ENCODE results near the gene GALNT10. TPM values are rescaled to one million over a fixed set of nuclear protein-coding genes. Genes with fewer than 3 reads are reported as not detected.

The GALNT10 gene
- total and polyA plus RNA-seq, 2 experiments from 2014 or later, result 3.2 to 12.9 TPM

GRCh38 chr5:154356020-154356655 lies 165.6 kb downstream of the GALNT10 start:
- DNase-seq (ENCODE audit: low spot score) (no peak), ATAC-seq (peak; percentile 42)
- Mint-ChIP-seq H3K36me3 (ENCODE audit: low read depth) (no peaks in the 10 kb centered on the region), H3K27me3 (ENCODE audit: insufficient read depth, low read depth, poor library complexity) (no peaks in the 10 kb centered on the region), H3K9me3 (no peaks in the 10 kb centered on the region), H3K4me1 (peaks cover 26% of the 10 kb centered on the region), H3K4me3 (no peak overlapping the region), H3K27ac (no peak overlapping the region)
- Histone ChIP-seq H3K4me2 (peak overlapping the region; percentile 43), H3K27me3 (ENCODE audit: insufficient read depth) (no peaks in the 10 kb centered on the region), H3K4me3 (no peak overlapping the region), H3K79me2 (replicated peaks; ENCODE audit: insufficient read depth) (no peaks in the 10 kb centered on the region), H4K20me1 (replicated peaks; ENCODE audit: insufficient read depth) (no peaks in the 10 kb centered on the region), H3K36me3 (ENCODE audit: insufficient read depth) (no peaks in the 10 kb centered on the region), H3K27ac (ENCODE audit: low read depth) (no peak overlapping the region), H3F3A (replicated peaks; ENCODE audit: low read depth) (no peaks in the 10 kb centered on the region), H3K4me1 (ENCODE audit: insufficient read depth) (peaks cover 13% of the 10 kb centered on the region), H2AFZ (no peak overlapping the region), H3K9me2 (ENCODE audit: insufficient read depth) (no peaks in the 10 kb centered on the region)
- no peak for TF ChIP-seq REST (IDR thresholded peaks at IDR 0.05; ENCODE audit: unreplicated experiment)
- no peak for TF ChIP-seq JUNB (IDR thresholded peaks at IDR 0.05; ENCODE audit: unreplicated experiment)
- TF ChIP-seq STAT1 (IDR thresholded peaks at IDR 0.05; ENCODE audit: unreplicated experiment), result no peak
- TF ChIP-seq, protein P1, sequence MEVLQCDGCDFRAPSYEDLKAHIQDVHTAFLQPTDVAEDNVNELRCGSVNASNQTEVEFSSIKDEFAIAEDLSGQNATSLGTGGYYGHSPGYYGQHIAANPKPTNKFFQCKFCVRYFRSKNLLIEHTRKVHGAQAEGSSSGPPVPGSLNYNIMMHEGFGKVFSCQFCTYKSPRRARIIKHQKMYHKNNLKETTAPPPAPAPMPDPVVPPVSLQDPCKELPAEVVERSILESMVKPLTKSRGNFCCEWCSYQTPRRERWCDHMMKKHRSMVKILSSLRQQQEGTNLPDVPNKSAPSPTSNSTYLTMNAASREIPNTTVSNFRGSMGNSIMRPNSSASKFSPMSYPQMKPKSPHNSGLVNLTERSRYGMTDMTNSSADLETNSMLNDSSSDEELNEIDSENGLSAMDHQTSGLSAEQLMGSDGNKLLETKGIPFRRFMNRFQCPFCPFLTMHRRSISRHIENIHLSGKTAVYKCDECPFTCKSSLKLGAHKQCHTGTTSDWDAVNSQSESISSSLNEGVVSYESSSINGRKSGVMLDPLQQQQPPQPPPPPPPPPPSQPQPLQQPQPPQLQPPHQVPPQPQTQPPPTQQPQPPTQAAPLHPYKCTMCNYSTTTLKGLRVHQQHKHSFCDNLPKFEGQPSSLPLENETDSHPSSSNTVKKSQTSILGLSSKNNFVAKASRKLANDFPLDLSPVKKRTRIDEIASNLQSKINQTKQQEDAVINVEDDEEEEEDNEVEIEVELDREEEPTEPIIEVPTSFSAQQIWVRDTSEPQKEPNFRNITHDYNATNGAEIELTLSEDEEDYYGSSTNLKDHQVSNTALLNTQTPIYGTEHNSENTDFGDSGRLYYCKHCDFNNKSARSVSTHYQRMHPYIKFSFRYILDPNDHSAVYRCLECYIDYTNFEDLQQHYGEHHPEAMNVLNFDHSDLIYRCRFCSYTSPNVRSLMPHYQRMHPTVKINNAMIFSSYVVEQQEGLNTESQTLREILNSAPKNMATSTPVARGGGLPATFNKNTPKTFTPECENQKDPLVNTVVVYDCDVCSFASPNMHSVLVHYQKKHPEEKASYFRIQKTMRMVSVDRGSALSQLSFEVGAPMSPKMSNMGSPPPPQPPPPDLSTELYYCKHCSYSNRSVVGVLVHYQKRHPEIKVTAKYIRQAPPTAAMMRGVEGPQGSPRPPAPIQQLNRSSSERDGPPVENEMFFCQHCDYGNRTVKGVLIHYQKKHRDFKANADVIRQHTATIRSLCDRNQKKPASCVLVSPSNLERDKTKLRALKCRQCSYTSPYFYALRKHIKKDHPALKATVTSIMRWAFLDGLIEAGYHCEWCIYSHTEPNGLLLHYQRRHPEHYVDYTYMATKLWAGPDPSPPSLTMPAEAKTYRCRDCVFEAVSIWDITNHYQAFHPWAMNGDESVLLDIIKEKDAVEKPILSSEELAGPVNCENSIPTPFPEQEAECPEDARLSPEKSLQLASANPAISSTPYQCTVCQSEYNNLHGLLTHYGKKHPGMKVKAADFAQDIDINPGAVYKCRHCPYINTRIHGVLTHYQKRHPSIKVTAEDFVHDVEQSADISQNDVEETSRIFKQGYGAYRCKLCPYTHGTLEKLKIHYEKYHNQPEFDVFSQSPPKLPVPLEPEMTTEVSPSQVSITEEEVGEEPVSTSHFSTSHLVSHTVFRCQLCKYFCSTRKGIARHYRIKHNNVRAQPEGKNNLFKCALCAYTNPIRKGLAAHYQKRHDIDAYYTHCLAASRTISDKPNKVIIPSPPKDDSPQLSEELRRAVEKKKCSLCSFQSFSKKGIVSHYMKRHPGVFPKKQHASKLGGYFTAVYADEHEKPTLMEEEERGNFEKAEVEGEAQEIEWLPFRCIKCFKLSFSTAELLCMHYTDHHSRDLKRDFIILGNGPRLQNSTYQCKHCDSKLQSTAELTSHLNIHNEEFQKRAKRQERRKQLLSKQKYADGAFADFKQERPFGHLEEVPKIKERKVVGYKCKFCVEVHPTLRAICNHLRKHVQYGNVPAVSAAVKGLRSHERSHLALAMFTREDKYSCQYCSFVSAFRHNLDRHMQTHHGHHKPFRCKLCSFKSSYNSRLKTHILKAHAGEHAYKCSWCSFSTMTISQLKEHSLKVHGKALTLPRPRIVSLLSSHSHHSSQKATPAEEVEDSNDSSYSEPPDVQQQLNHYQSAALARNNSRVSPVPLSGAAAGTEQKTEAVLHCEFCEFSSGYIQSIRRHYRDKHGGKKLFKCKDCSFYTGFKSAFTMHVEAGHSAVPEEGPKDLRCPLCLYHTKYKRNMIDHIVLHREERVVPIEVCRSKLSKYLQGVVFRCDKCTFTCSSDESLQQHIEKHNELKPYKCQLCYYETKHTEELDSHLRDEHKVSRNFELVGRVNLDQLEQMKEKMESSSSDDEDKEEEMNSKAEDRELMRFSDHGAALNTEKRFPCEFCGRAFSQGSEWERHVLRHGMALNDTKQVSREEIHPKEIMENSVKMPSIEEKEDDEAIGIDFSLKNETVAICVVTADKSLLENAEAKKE (CRISPR knock-in tag; IDR thresholded peaks at IDR 0.05), result no peak
- no peak for TF ChIP-seq ZNF114 (CRISPR knock-in tag; IDR thresholded peaks at IDR 0.05)
- TF ChIP-seq, protein P2, sequence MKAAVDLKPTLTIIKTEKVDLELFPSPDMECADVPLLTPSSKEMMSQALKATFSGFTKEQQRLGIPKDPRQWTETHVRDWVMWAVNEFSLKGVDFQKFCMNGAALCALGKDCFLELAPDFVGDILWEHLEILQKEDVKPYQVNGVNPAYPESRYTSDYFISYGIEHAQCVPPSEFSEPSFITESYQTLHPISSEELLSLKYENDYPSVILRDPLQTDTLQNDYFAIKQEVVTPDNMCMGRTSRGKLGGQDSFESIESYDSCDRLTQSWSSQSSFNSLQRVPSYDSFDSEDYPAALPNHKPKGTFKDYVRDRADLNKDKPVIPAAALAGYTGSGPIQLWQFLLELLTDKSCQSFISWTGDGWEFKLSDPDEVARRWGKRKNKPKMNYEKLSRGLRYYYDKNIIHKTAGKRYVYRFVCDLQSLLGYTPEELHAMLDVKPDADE (IDR thresholded peaks at IDR 0.05), result no peak
- TF ChIP-seq ZNF331 (CRISPR knock-in tag; IDR thresholded peaks at IDR 0.05; ENCODE audit: low read depth), result no peak
- no peak for TF ChIP-seq CTCF (conservative IDR thresholded peaks at IDR 0.05; ENCODE audit: low read depth in 2 of 2)
- TF ChIP-seq CREB1 (CRISPR knock-in tag; IDR thresholded peaks at IDR 0.05; ENCODE audit: low read depth), result no peak
- TF ChIP-seq EZH2phosphoT487 (IDR thresholded peaks at IDR 0.05; ENCODE audit: unreplicated experiment), result no peak
- no peak for TF ChIP-seq NANOG (IDR thresholded peaks at IDR 0.05; ENCODE audit: borderline replicate concordance)

Measured in GM23338 (cell line).